GM23248 (cell line): ENCODE data around the gene NCOA7. TPM values are rescaled to one million over a fixed set of nuclear protein-coding genes. Genes with fewer than 3 reads are reported as not detected.
"Not testable (repeated sequence)": the region's sequence is repeated elsewhere in the genome, so short reads cannot be mapped to it uniquely, and the experiment has no call there.

Experiments
- DNase-seq: peaks from one replicate; pipeline ENCODE4 v3.0.0-alpha.2; 2015
- H2AFZ ChIP-seq: fragments of 200-600 bp; sonication (generic); 2 replicates; pipeline ENCODE4 v1.6.1; 2016; ENCODE audit warnings: antibody characterized with exemption
- H3F3A ChIP-seq: fragments of 200-600 bp; sonication (generic); 2 replicates; pipeline ENCODE4 v1.6.1; 2016; ENCODE audit warnings: mild to moderate bottlenecking, antibody characterized with exemption, mixed run types; ENCODE audit not compliant: insufficient read depth
- H3K27ac ChIP-seq: fragments of 200-600 bp; sonication (generic); 2 replicates; pipeline ENCODE4 v1.5.1; 2016; ENCODE audit warnings: mild to moderate bottlenecking
- H3K27me3 ChIP-seq: fragments of 200-600 bp; sonication (generic); replicated peaks from 2 replicates; pipeline ENCODE4 v1.6.1; 2016; ENCODE audit warnings: mild to moderate bottlenecking; ENCODE audit not compliant: insufficient read depth
- H3K36me3 ChIP-seq: fragments of 200-600 bp; sonication (generic); 2 replicates; pipeline ENCODE4 v1.6.1; 2016; ENCODE audit warnings: low read depth, mild to moderate bottlenecking
- H3K4me1 ChIP-seq: fragments of 200-600 bp; sonication (generic); 2 replicates; pipeline ENCODE4 v1.6.1; 2016; ENCODE audit warnings: mild to moderate bottlenecking; ENCODE audit not compliant: insufficient read depth
- H3K4me2 ChIP-seq: fragments of 200-600 bp; sonication (generic); one replicate; pipeline ENCODE4 v1.6.1; 2016; ENCODE audit warnings: mild to moderate bottlenecking; ENCODE audit not compliant: unreplicated experiment
- H3K4me3 ChIP-seq: fragments of 200-600 bp; sonication (generic); 2 replicates; pipeline ENCODE4 v1.5.1; 2016; ENCODE audit warnings: mild to moderate bottlenecking
- H3K79me2 ChIP-seq: fragments of 200-600 bp; sonication (generic); 2 replicates; pipeline ENCODE4 v1.6.1; 2016; ENCODE audit warnings: mild to moderate bottlenecking; ENCODE audit not compliant: insufficient read depth
- H3K9ac ChIP-seq: fragments of 200-600 bp; sonication (generic); 2 replicates; pipeline ENCODE4 v1.6.1; 2016; ENCODE audit warnings: mild to moderate bottlenecking
- H3K9me2 ChIP-seq: fragments of 200-600 bp; sonication (generic); 2 replicates; pipeline ENCODE4 v1.6.1; 2016; ENCODE audit warnings: mixed run types, mild to moderate bottlenecking, moderate library complexity; ENCODE audit not compliant: insufficient read depth
- H3K9me3 ChIP-seq: fragments of 200-600 bp; sonication (generic); one replicate; pipeline ENCODE4 v1.6.1; 2017; ENCODE audit warnings: low read depth
- H4K20me1 ChIP-seq: fragments of 200-600 bp; sonication (generic); 2 replicates; pipeline ENCODE4 v1.6.0; 2016; ENCODE audit not compliant: insufficient read depth
- EZH2 ChIP-seq: fragments of 200-600 bp; sonication (generic); IDR thresholded peaks from 2 replicates; pipeline ENCODE4 v1.6.1; 2018; ENCODE audit warnings: antibody characterized with exemption, mild to moderate bottlenecking; ENCODE audit not compliant: insufficient read depth, poor library complexity, severe bottlenecking
- EZH2phosphoT487 ChIP-seq: fragments of 200-600 bp; sonication (generic); IDR thresholded peaks from 2 replicates; pipeline ENCODE4 v1.6.1; 2018; ENCODE audit warnings: antibody characterized with exemption, moderate library complexity, mild to moderate bottlenecking, low read depth; ENCODE audit not compliant: insufficient read depth
- WGBS, 2 experiments: methylation state at CpG; one replicate each; pipeline ENCODE4 v1.1.6; 2015 to 2017; ENCODE audit warnings: low lambda C conversion rate in 2 of 2, low coverage in 1 of 2; ENCODE audit errors: missing lambda C conversion rate in 2 of 2; 5-methylcytosine and 5-hydroxymethylcytosine counted together
- in situ Hi-C: fragments of 300-500 bp; cut with MboI; formaldehyde crosslinking; loops from 2 replicates; pipeline ENCODE4 v1.15.0; 2020
- polyA plus RNA-seq: library from polyadenylated mRNA; unstranded; fragments of >200 nt; fragmentation: Nextera tagmentation; extraction: Ambion mirVana; gene quantifications from 2 replicates; pipeline ENCODE4 v1.2.1, GENCODE V29; 2016
- total RNA-seq: library from RNA; depleted of rRNA; stranded (reverse); fragments of >200 nt; shearing (Covaris generic); gene quantifications from 2 replicates; pipeline ENCODE4 v1.2.3, GENCODE V29; 2014

Gene NCOA7
- total and polyA plus RNA-seq, 2 experiments from 2014 or later = 9.5 to 10.2 TPM

- no peak overlapping the region for H3K27ac ChIP-seq
- H3K4me2 ChIP-seq = no peak overlapping the region
- H4K20me1 ChIP-seq = no peaks in the 10 kb centered on the region
- no peaks in the 10 kb centered on the region for H3K9me3 ChIP-seq
- no peak for DNase-seq
- no peaks in the 10 kb centered on the region for H3K27me3 ChIP-seq
- in situ Hi-C loops = no loop called here
- no peaks in the 10 kb centered on the region for H3K36me3 ChIP-seq
- TF ChIP-seq EZH2phosphoT487 (no peak), EZH2 (no peak)
- no peak overlapping the region for H3K4me3 ChIP-seq
- H3K9me2 ChIP-seq = no peaks in the 10 kb centered on the region
- 94 to 96% methylated on average over 1 of the region's 1 CpG for WGBS, 2 experiments
- no peaks in the 10 kb centered on the region for H3K4me1 ChIP-seq
- H3K79me2 ChIP-seq = no peaks in the 10 kb centered on the region; the same call in 1 of the 2 replicates
- no peak overlapping the region for H3K9ac ChIP-seq
- no peaks in the 10 kb centered on the region for H3F3A ChIP-seq
- H2AFZ ChIP-seq = no peak overlapping the region
These were observed 175.8 kb downstream of the NCOA7 start for GRCh38 chr6:125966569-125966968.

GRCh38 chr6:125968493-125968892 lies 177.7 kb downstream of the NCOA7 start:
- Histone ChIP-seq H3K4me1 (no peaks in the 10 kb centered on the region), H3K4me2 (no peak overlapping the region), H3K36me3 (no peaks in the 10 kb centered on the region), H3K9ac (no peak overlapping the region), H3K9me2 (no peaks in the 10 kb centered on the region), H3K27ac (no peak overlapping the region), H3K4me3 (no peak overlapping the region), H3F3A (no peaks in the 10 kb centered on the region), H4K20me1 (no peaks in the 10 kb centered on the region), H3K27me3 (no peaks in the 10 kb centered on the region), H2AFZ (no peak overlapping the region), H3K79me2 (no peaks in the 10 kb centered on the region; the same call in 1 of the 2 replicates), H3K9me3 (no peaks in the 10 kb centered on the region)
- no peak for DNase-seq
- WGBS, 2 experiments = 91 to 96% methylated on average over 2 of the region's 2 CpGs
- TF ChIP-seq EZH2phosphoT487 (no peak), EZH2 (no peak)
- in situ Hi-C loops = no loop called here

GRCh38 chr6:125970760-125971159 lies 180.0 kb downstream of the NCOA7 start:
- in situ Hi-C loops = no loop called here
- WGBS, 2 experiments = 75 to 82% methylated on average over 2 of the region's 2 CpGs
- no peak overlapping the region for H2AFZ ChIP-seq
- no peak overlapping the region for H3K27ac ChIP-seq
- H3K36me3 ChIP-seq = peaks cover 5% of the 10 kb centered on the region; the same call in 1 of the 2 replicates
- no peaks in the 10 kb centered on the region; the same call in 1 of the 2 replicates for H3K79me2 ChIP-seq
- H3K9me3 ChIP-seq = no peaks in the 10 kb centered on the region
- H3K27me3 ChIP-seq = no peaks in the 10 kb centered on the region
- H3K9ac ChIP-seq = no peak overlapping the region
- DNase-seq = no peak
- TF ChIP-seq EZH2 = no peak
- no peak for TF ChIP-seq EZH2phosphoT487
- no peak overlapping the region for H3K4me3 ChIP-seq
- no peaks in the 10 kb centered on the region for H4K20me1 ChIP-seq
- no peaks in the 10 kb centered on the region for H3K4me1 ChIP-seq
- H3K9me2 ChIP-seq = no peaks in the 10 kb centered on the region
- no peaks in the 10 kb centered on the region for H3F3A ChIP-seq
- H3K4me2 ChIP-seq = no peak overlapping the region

GRCh38 chr6:125972478-125972877 lies 181.7 kb downstream of the NCOA7 start:
- H3F3A ChIP-seq, H3K79me2 ChIP-seq, H4K20me1 ChIP-seq, DNase-seq, H3K4me2 ChIP-seq, H3K9me2 ChIP-seq, H3K9me3 ChIP-seq, H3K9ac ChIP-seq, H3K27me3 ChIP-seq, in situ Hi-C loops, H3K4me1 ChIP-seq, H3K27ac ChIP-seq, H3K36me3 ChIP-seq, H3K4me3 ChIP-seq, H2AFZ ChIP-seq: not testable (repeated sequence)
- 95 to 100% methylated on average over 1 of the region's 1 CpG for WGBS, 2 experiments
